22Rv1 (cell line): Measurements from ENCODE around the gene SMARCC2.

ENCODE experiments used
- ZFX ChIP-seq: fragments of 450-650 bp; IDR thresholded peaks from 2 replicates; pipeline ENCODE4 v1.6.1; 2017; ENCODE audit warnings: antibody characterized with exemption, borderline replicate concordance
- TF ChIP-seq, protein P1 (sequence below): fragments of 450-650 bp; IDR thresholded peaks from 2 replicates; pipeline ENCODE4 v1.5.1; 2017; ENCODE audit warnings: mild to moderate bottlenecking

DNA sequence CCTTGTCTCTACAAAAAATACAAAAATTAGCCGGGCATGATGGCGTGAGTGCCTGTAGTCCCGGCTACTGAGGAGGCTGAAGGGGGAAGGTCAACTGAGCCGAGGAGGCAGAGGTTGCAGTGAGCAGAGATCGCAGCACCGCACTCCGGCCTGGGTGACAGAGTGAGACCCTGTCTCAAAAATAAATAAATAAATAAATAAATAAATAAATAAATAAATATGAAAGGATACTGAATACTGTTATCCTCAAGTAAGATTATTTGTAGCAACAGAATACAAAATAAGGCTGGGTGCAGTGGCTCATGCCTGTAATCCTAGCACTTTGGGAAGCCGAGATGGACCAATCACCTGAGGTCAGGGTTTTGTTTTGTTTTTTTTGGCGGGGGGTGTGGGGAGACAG, 30.6 kb upstream of the SMARCC2 start:
- TF ChIP-seq, protein P1, sequence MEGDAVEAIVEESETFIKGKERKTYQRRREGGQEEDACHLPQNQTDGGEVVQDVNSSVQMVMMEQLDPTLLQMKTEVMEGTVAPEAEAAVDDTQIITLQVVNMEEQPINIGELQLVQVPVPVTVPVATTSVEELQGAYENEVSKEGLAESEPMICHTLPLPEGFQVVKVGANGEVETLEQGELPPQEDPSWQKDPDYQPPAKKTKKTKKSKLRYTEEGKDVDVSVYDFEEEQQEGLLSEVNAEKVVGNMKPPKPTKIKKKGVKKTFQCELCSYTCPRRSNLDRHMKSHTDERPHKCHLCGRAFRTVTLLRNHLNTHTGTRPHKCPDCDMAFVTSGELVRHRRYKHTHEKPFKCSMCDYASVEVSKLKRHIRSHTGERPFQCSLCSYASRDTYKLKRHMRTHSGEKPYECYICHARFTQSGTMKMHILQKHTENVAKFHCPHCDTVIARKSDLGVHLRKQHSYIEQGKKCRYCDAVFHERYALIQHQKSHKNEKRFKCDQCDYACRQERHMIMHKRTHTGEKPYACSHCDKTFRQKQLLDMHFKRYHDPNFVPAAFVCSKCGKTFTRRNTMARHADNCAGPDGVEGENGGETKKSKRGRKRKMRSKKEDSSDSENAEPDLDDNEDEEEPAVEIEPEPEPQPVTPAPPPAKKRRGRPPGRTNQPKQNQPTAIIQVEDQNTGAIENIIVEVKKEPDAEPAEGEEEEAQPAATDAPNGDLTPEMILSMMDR, result no peak
- no peak for TF ChIP-seq ZFX
